Esophagus muscularis mucosa (tissue), 4 donors: ENCODE measurements around the gene WNK4. TPM values are rescaled to one million over a fixed set of nuclear protein-coding genes. Genes with fewer than 3 reads are reported as not detected.
A peak's percentile ranks its signal among the peaks of the same experiment; 100 is the strongest.
"Not testable (repeated sequence)": the region's sequence is repeated elsewhere in the genome, so short reads cannot be mapped to it uniquely, and the experiment has no call there.

Experiments used
- DNase-seq: peaks from one replicate; pipeline ENCODE4 v3.0.0-alpha.2; 2017; ENCODE audit errors: extremely low spot score
- H3K27ac ChIP-seq, 4 donors: fragments of 200-600 bp; sonication (generic); replicated peaks in 1 of 4; 1 replicate in 3 of 4; 2 replicates in 1 of 4; pipeline ENCODE4 v1.5.1; 2016 to 2019; ENCODE audit warnings: mild to moderate bottlenecking in 1 of 4
- H3K27me3 ChIP-seq, 4 donors: fragments of 200-600 bp; sonication (generic); one replicate each; pipeline versions ENCODE4 v1.5.1 to v1.6.0; 2016 to 2019
- H3K36me3 ChIP-seq, 4 donors: fragments of 200-600 bp; sonication (generic); one replicate each; pipeline ENCODE4 v1.5.1; 2016 to 2019
- H3K4me1 ChIP-seq, 4 donors: fragments of 200-600 bp; sonication (generic); one replicate each; pipeline ENCODE4 v1.5.1; 2016 to 2019
- H3K4me3 ChIP-seq, 4 donors: fragments of 200-600 bp; sonication (generic); 1 replicate in 2 of 4; 2 replicates in 2 of 4; pipeline ENCODE4 v1.5.1; 2016 to 2019; ENCODE audit warnings: mild to moderate bottlenecking in 4 of 4, moderate library complexity in 1 of 4
- H3K9me3 ChIP-seq, 4 donors: fragments of 200-600 bp; sonication (generic); 1 replicate in 3 of 4; 2 replicates in 1 of 4; pipeline ENCODE4 v1.5.1; 2016 to 2019
- CTCF ChIP-seq, 3 experiments: fragments of 200-600 bp in 2 of 3; fragments of 450-650 bp in 1 of 3; sonication (generic) in 2 of 3; IDR thresholded peaks; one replicate each; pipeline ENCODE4 v1.5.1; 2017 to 2019; ENCODE audit warnings: antibody characterized with exemption in 3 of 3, mild to moderate bottlenecking in 2 of 3, moderate library complexity in 1 of 3
- EP300 ChIP-seq: sonication (generic); formaldehyde crosslinking; IDR thresholded peaks from one replicate; pipeline ENCODE4 v1.6.1; 2017; ENCODE audit warnings: antibody characterized with exemption
- POLR2A ChIP-seq: fragments of 450-650 bp; IDR thresholded peaks from one replicate; pipeline ENCODE4 v1.6.1; 2017; ENCODE audit warnings: antibody characterized with exemption, moderate library complexity, mild to moderate bottlenecking, low read depth
- POLR2AphosphoS5 ChIP-seq, 2 donors: sonication (generic); formaldehyde crosslinking; IDR thresholded peaks; one replicate each; pipeline ENCODE4 v1.6.1; 2017; ENCODE audit warnings: antibody characterized with exemption in 2 of 2
- WGBS: methylation state at CpG from one replicate; pipeline ENCODE4 v1.1.5; 2018; 5-methylcytosine and 5-hydroxymethylcytosine counted together
- intact Hi-C: fragments of 100-400 bp; cut with DNase I; formaldehyde crosslinking; loops from one replicate; pipeline ENCODE4 v1.15.1; 2023
- total RNA-seq, 4 donors: library from RNA; depleted of rRNA; stranded (reverse); fragments of >200 nt; gene quantifications; one replicate each; pipeline versions ENCODE4 v1.1.0 to v1.2.1, GENCODE V29; 2016

WNK4 gene
- total RNA-seq, 4 donors from 2014 or later = 0.50 to 2.9 (median 2.1) TPM

GRCh38 chr17:42761638-42762037 is 18.8 kb upstream of the WNK4 start:
- intact Hi-C loops = loop anchor here (2.0 kb wide), 1 partner anchor 41 kb away; no protein-coding TSS in a partner anchor
- Histone ChIP-seq H3K9me3 (no peaks in the 10 kb centered on the region), H3K27ac (peak overlapping the region; percentile 66 to 75 (median 74)), H3K27me3 (peaks cover 0 to 33% (median 10%) of the 10 kb centered on the region in 4 donors), H3K36me3 (no peaks in the 10 kb centered on the region), H3K4me3 (peak overlapping the region; percentile 64 to 65 (median 64)), H3K4me1 (peaks cover 25 to 43% (median 41%) of the 10 kb centered on the region in 4 donors)
- TF ChIP-seq CTCF (IDR thresholded peaks at IDR 0.05) = no peak
- DNase-seq = no peak
- 32% methylated on average over 11 of the region's 12 CpGs for WGBS

- WGBS = 88% methylated on average over 5 of the region's 6 CpGs
- intact Hi-C loops = no loop called here
- peaks cover 21 to 27% (median 25%) of the 10 kb centered on the region in 4 donors for H3K4me1 ChIP-seq
- no peak overlapping the region for H3K27ac ChIP-seq
- peaks cover 0 to 31% (median 6%) of the 10 kb centered on the region in 4 donors for H3K27me3 ChIP-seq
- no peaks in the 10 kb centered on the region for H3K36me3 ChIP-seq
- H3K4me3 ChIP-seq = no peak overlapping the region
- no peak for TF ChIP-seq EP300
- TF ChIP-seq POLR2AphosphoS5 (IDR thresholded peaks at IDR 0.05) = no peak
- no peak for TF ChIP-seq CTCF (IDR thresholded peaks at IDR 0.05)
- no peak for TF ChIP-seq POLR2A
- no peaks in the 10 kb centered on the region for H3K9me3 ChIP-seq
- no peak for DNase-seq
These were observed 14.3 kb upstream of the WNK4 start for GRCh38 chr17:42766124-42766523.

DNA sequence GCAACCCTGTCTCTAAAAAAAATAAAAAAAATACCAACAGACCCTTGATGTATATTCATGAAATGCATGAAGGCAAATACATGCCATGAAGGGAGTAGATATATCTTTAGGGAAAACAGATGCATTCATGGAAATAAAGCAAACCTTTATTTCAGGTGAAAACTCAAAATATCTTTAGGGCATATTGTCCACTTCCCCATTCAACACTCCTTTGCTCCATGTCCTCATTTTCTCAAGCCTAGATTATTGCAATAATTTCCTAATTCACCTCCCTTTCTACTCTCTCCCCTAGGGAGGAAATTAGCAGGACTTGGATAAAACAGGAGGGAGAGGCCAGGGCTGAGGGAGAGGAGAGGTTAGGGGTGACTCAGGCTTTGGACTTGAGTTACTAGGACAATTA is 12.9 kb upstream of the WNK4 start:
- Histone ChIP-seq H3K27me3 (peaks cover 0 to 17% (median 0%) of the 10 kb centered on the region in 4 donors), H3K27ac (no peak overlapping the region), H3K36me3 (no peaks in the 10 kb centered on the region), H3K4me3 (no peak overlapping the region), H3K4me1 (peaks cover 12 to 19% (median 14%) of the 10 kb centered on the region in 4 donors), H3K9me3 (no peaks in the 10 kb centered on the region)
- TF ChIP-seq CTCF (IDR thresholded peaks at IDR 0.05) (no peak), POLR2AphosphoS5 (IDR thresholded peaks at IDR 0.05) (no peak), EP300 (no peak), POLR2A (no peak)
- intact Hi-C loops = no loop called here
- no peak for DNase-seq

DNA sequence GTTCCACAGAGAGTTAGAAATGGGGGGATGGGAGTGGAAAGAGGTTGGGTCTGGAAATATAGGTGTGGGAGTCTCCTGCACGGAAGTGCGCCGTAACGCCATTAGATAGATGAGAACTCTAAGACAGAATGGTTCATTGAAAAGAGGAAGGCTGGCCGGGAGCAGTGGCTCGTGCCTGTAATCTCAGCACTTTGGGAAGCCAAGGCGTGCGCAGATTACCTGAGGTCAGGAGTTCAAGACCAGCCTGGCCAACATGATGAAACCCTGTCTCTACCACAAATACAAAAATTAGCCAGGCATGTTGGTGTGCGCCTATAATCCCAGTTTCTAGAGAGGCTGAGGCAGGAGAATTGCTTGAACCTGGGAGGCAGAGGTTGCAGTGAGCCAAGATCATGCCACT is 12.4 kb upstream of the WNK4 start:
- intact Hi-C loops, H3K36me3 ChIP-seq, DNase-seq, H3K27ac ChIP-seq, H3K9me3 ChIP-seq, H3K4me3 ChIP-seq: not testable (repeated sequence)
- H3K4me1 ChIP-seq = peaks cover 12 to 20% (median 16%) of the 10 kb centered on the region in 4 donors
- 80% methylated on average over 9 of the region's 9 CpGs for WGBS
- H3K27me3 ChIP-seq = peaks cover 0 to 12% (median 0%) of the 10 kb centered on the region in 4 donors

DNA sequence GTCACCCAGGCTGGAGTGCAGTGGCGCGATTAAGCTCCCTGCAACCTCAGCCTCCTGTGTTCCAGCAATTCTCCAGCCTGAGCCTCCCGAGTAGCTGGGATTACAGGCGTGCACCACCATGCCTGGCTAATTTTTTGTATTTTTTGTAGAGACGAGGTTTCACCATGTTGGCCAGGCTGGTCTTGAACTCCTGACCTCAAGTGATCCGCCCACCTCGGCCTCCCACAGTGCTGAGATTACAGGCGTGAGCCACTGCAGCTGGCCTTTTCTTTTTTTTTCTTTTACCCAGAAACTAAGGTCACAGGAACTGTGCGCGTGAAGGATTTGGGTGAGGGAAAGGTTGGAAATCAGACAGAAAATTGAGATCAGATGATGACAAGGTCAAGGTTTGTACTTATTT is 10.4 kb upstream of the WNK4 start:
- H3K36me3 ChIP-seq, H3K27ac ChIP-seq, H3K9me3 ChIP-seq, intact Hi-C loops, DNase-seq, H3K4me3 ChIP-seq: not testable (repeated sequence)
- Histone ChIP-seq H3K27me3 (peaks cover 0 to 11% (median 0%) of the 10 kb centered on the region in 4 donors), H3K4me1 (peaks cover 14 to 19% (median 17%) of the 10 kb centered on the region in 4 donors)
- 75% methylated on average over 10 of the region's 10 CpGs for WGBS

GRCh38 chr17:42772945-42773289 is 7.5 kb upstream of the WNK4 start:
- intact Hi-C loops = no loop called here
- TF ChIP-seq CTCF (IDR thresholded peaks at IDR 0.05) (no peak), POLR2A (no peak), POLR2AphosphoS5 (IDR thresholded peaks at IDR 0.05) (no peak), EP300 (no peak)
- H3K27ac ChIP-seq = peak overlapping the region; percentile 83 to 90 (median 88)
- peaks cover 13 to 36% (median 29%) of the 10 kb centered on the region in 4 donors for H3K36me3 ChIP-seq
- WGBS = 9% methylated on average over 3 of the region's 3 CpGs
- no peak for DNase-seq
- peaks cover 0 to 6% (median 0%) of the 10 kb centered on the region in 4 donors for H3K27me3 ChIP-seq
- H3K4me3 ChIP-seq = peak overlapping the region; percentile 75 to 98 (median 84)
- H3K9me3 ChIP-seq = no peaks in the 10 kb centered on the region
- peaks cover 14 to 19% (median 17%) of the 10 kb centered on the region in 4 donors for H3K4me1 ChIP-seq
